HEK293 (cell line): ENCODE data around the gene PKMYT1.

Experiments used
- CTCF ChIA-PET: fragments of 350-600 bp; formaldehyde crosslinking; extraction: SDS; loops from one replicate; lab custom pipeline; 2021; ENCODE audit warnings: antibody characterized with exemption; lab: Yijun Ruan, JAX
- POLR2A ChIA-PET: fragments of 300-600 bp; formaldehyde crosslinking; extraction: SDS; loops from one replicate; lab custom pipeline; 2020; ENCODE audit warnings: antibody characterized with exemption, inconsistent platforms; lab: Yijun Ruan, JAX
- H3K27ac ChIP-seq: fragments of 200-500 bp; sonication (Bioruptor generic); 2 replicates; pipeline ENCODE4 v1.5.1; 2014; ENCODE audit warnings: low read depth, low read length, control low read depth, inconsistent platforms; ENCODE audit errors: extremely low read depth
- H3K36me3 ChIP-seq, 2 experiments: fragments of 200-500 bp in 1 of 2; sonication (Bioruptor generic) in 1 of 2; 1 replicate in 1 of 2; 2 replicates in 1 of 2; pipeline ENCODE4 v1.5.1; 2014 to 2017; ENCODE audit warnings: inconsistent platforms in 2 of 2, low read length in 2 of 2; ENCODE audit not compliant: control insufficient read depth in 2 of 2, insufficient read depth in 1 of 2
- H3K4me1 ChIP-seq: fragments of 200-500 bp; sonication (Bioruptor generic); 2 replicates; pipeline ENCODE4 v1.5.1; 2014; ENCODE audit warnings: mild to moderate bottlenecking, low read length, inconsistent platforms; ENCODE audit not compliant: control insufficient read depth, insufficient read depth
- H3K4me3 ChIP-seq: 2 replicates; pipeline ENCODE4 v1.5.1; 2011; ENCODE audit warnings: low read depth, mild to moderate bottlenecking, control low read depth, low read length, moderate library complexity
- H3K9me3 ChIP-seq: fragments of 200-500 bp; sonication (Bioruptor generic); 2 replicates; pipeline ENCODE4 v1.5.1; 2014; ENCODE audit warnings: low read depth, low read length, inconsistent platforms; ENCODE audit not compliant: control insufficient read depth, insufficient read depth
- GLIS1 ChIP-seq: fragments of 450-650 bp; formaldehyde crosslinking; IDR thresholded peaks from 2 replicates; pipeline ENCODE4 v1.5.1; 2016; ENCODE audit warnings: missing biosample characterization, missing genetic modification characterization
- GLIS2 ChIP-seq: fragments of 450-650 bp; formaldehyde crosslinking; IDR thresholded peaks from 2 replicates; pipeline ENCODE4 v1.5.1; 2016; ENCODE audit warnings: missing biosample characterization, missing genetic modification characterization
- HIC1 ChIP-seq: fragments of 450-650 bp; formaldehyde crosslinking; IDR thresholded peaks from 2 replicates; pipeline ENCODE4 v1.5.1; 2016; ENCODE audit warnings: missing biosample characterization, missing genetic modification characterization
- IKZF3 ChIP-seq: fragments of 450-650 bp; IDR thresholded peaks from 2 replicates; pipeline ENCODE4 v1.5.0; 2018; ENCODE audit warnings: missing biosample characterization, mild to moderate bottlenecking, missing genetic modification characterization, moderate library complexity
- KLF10 ChIP-seq: fragments of 450-650 bp; IDR thresholded peaks from 2 replicates; pipeline ENCODE4 v1.5.1; 2018; ENCODE audit warnings: missing biosample characterization, mild to moderate bottlenecking, missing genetic modification characterization
- KLF16 ChIP-seq: fragments of 450-650 bp; formaldehyde crosslinking; IDR thresholded peaks from 2 replicates; pipeline ENCODE4 v1.5.1; 2017; ENCODE audit warnings: missing biosample characterization, missing genetic modification characterization
- KLF9 ChIP-seq: fragments of 450-650 bp; formaldehyde crosslinking; IDR thresholded peaks from 2 replicates; pipeline ENCODE4 v1.5.1; 2016; ENCODE audit warnings: missing biosample characterization, missing genetic modification characterization, low read depth
- SALL2 ChIP-seq: fragments of 450-650 bp; formaldehyde crosslinking; IDR thresholded peaks from 2 replicates; pipeline ENCODE4 v1.5.0; 2017; ENCODE audit warnings: missing biosample characterization, mild to moderate bottlenecking, missing genetic modification characterization, borderline replicate concordance
- SP2 ChIP-seq: fragments of 450-650 bp; formaldehyde crosslinking; IDR thresholded peaks from 2 replicates; pipeline ENCODE4 v1.5.1; 2016; ENCODE audit warnings: missing biosample characterization, missing genetic modification characterization
- SP7 ChIP-seq: fragments of 450-650 bp; formaldehyde crosslinking; IDR thresholded peaks from 2 replicates; pipeline ENCODE4 v1.5.1; 2016; ENCODE audit warnings: missing biosample characterization, missing genetic modification characterization
- WT1 ChIP-seq: fragments of 450-650 bp; formaldehyde crosslinking; IDR thresholded peaks from 2 replicates; pipeline ENCODE4 v1.5.1; 2016; ENCODE audit warnings: missing biosample characterization, missing genetic modification characterization
- ZBTB10 ChIP-seq: fragments of 450-650 bp; formaldehyde crosslinking; IDR thresholded peaks from 2 replicates; pipeline ENCODE4 v1.5.1; 2016; ENCODE audit warnings: missing biosample characterization, missing genetic modification characterization
- ZBTB17 ChIP-seq: fragments of 450-650 bp; formaldehyde crosslinking; IDR thresholded peaks from 2 replicates; pipeline ENCODE4 v1.5.1; 2016; ENCODE audit warnings: missing biosample characterization, missing genetic modification characterization
- ZBTB20 ChIP-seq: fragments of 450-650 bp; formaldehyde crosslinking; IDR thresholded peaks from 2 replicates; pipeline ENCODE4 v1.5.1; 2016; ENCODE audit warnings: missing biosample characterization, missing genetic modification characterization
- ZBTB21 ChIP-seq: fragments of 450-650 bp; formaldehyde crosslinking; IDR thresholded peaks from 2 replicates; pipeline ENCODE4 v1.5.1; 2017; ENCODE audit warnings: missing biosample characterization, missing genetic modification characterization
- ZBTB48 ChIP-seq: fragments of 450-650 bp; formaldehyde crosslinking; IDR thresholded peaks from 2 replicates; pipeline ENCODE4 v1.5.1; 2016; ENCODE audit warnings: missing biosample characterization, missing genetic modification characterization
- ZEB2 ChIP-seq: fragments of 450-650 bp; formaldehyde crosslinking; IDR thresholded peaks from 2 replicates; pipeline ENCODE4 v1.5.1; 2016; ENCODE audit warnings: missing biosample characterization, missing genetic modification characterization
- ZFHX2 ChIP-seq: fragments of 450-650 bp; formaldehyde crosslinking; conservative IDR thresholded peaks from 2 replicates; pipeline ENCODE4 v1.5.1; 2016; ENCODE audit warnings: missing biosample characterization, missing genetic modification characterization
- ZFP69B ChIP-seq: fragments of 450-650 bp; formaldehyde crosslinking; IDR thresholded peaks from 2 replicates; pipeline ENCODE4 v1.5.1; 2016; ENCODE audit warnings: missing biosample characterization, missing genetic modification characterization
- ZIC2 ChIP-seq: fragments of 450-650 bp; formaldehyde crosslinking; IDR thresholded peaks from 2 replicates; pipeline ENCODE4 v1.5.1; 2016; ENCODE audit warnings: missing biosample characterization, missing genetic modification characterization
- ZNF10 ChIP-seq: fragments of 450-650 bp; formaldehyde crosslinking; IDR thresholded peaks from 2 replicates; pipeline ENCODE4 v1.5.1; 2017; ENCODE audit warnings: missing biosample characterization, missing genetic modification characterization
- ZNF169 ChIP-seq: fragments of 450-650 bp; formaldehyde crosslinking; IDR thresholded peaks from 2 replicates; pipeline ENCODE4 v1.5.1; 2016; ENCODE audit warnings: missing biosample characterization, missing genetic modification characterization
- ZNF2 ChIP-seq: fragments of 450-650 bp; formaldehyde crosslinking; IDR thresholded peaks from 2 replicates; pipeline ENCODE4 v1.5.1; 2016; ENCODE audit warnings: missing biosample characterization, missing genetic modification characterization
- ZNF23 ChIP-seq: fragments of 450-650 bp; formaldehyde crosslinking; IDR thresholded peaks from 2 replicates; pipeline ENCODE4 v1.5.1; 2016; ENCODE audit warnings: missing biosample characterization, missing genetic modification characterization, borderline replicate concordance
- ZNF24 ChIP-seq: fragments of 450-650 bp; formaldehyde crosslinking; IDR thresholded peaks from 2 replicates; pipeline ENCODE4 v1.5.1; 2016; ENCODE audit warnings: missing biosample characterization, missing genetic modification characterization
- ZNF266 ChIP-seq: fragments of 450-650 bp; formaldehyde crosslinking; IDR thresholded peaks from 2 replicates; pipeline ENCODE4 v1.5.1; 2016; ENCODE audit warnings: missing biosample characterization, missing genetic modification characterization, low read depth
- ZNF335 ChIP-seq: fragments of 450-650 bp; formaldehyde crosslinking; conservative IDR thresholded peaks from 2 replicates; pipeline ENCODE4 v1.5.1; 2016; ENCODE audit warnings: missing biosample characterization, missing genetic modification characterization
- ZNF394 ChIP-seq: fragments of 450-650 bp; formaldehyde crosslinking; IDR thresholded peaks from 2 replicates; pipeline ENCODE4 v1.5.1; 2016; ENCODE audit warnings: missing biosample characterization, missing genetic modification characterization, mild to moderate bottlenecking, moderate library complexity, borderline replicate concordance
- ZNF404 ChIP-seq: fragments of 450-650 bp; formaldehyde crosslinking; IDR thresholded peaks from 2 replicates; pipeline ENCODE4 v1.5.1; 2017; ENCODE audit warnings: missing biosample characterization, missing genetic modification characterization
- ZNF549 ChIP-seq: fragments of 450-650 bp; IDR thresholded peaks from 2 replicates; pipeline ENCODE4 v1.5.1; 2018; ENCODE audit warnings: missing biosample characterization, missing genetic modification characterization, mild to moderate bottlenecking, inconsistent platforms, moderate library complexity
- ZNF621 ChIP-seq: fragments of 450-650 bp; formaldehyde crosslinking; IDR thresholded peaks from 2 replicates; pipeline ENCODE4 v1.5.1; 2017; ENCODE audit warnings: missing biosample characterization, missing genetic modification characterization
- ZNF629 ChIP-seq: fragments of 450-650 bp; formaldehyde crosslinking; IDR thresholded peaks from 2 replicates; pipeline ENCODE4 v1.5.1; 2017; ENCODE audit warnings: missing biosample characterization, missing genetic modification characterization
- ZNF792 ChIP-seq: fragments of 450-650 bp; formaldehyde crosslinking; IDR thresholded peaks from 2 replicates; pipeline ENCODE4 v1.5.1; 2016; ENCODE audit warnings: missing biosample characterization, missing genetic modification characterization

PKMYT1 gene

GRCh38 chr16:3022208-3022683 lies 42.0 kb upstream of the PKMYT1 start (continued):
- TF ChIP-seq HIC1 = peak; percentile 88
- 0 out of 2 replicates have a peak, but pooled peaks have one; percentile 22 for TF ChIP-seq ZBTB21 (tag by site-specific recombination)
- 0 out of 2 replicates have a peak, but pooled peaks have one; percentile 25 for TF ChIP-seq ZNF335 (tag by site-specific recombination)

GRCh38 chr16:3021449-3022207 lies 41.4 kb upstream of the PKMYT1 start:
- Histone ChIP-seq H3K4me3 (peak overlapping the region; percentile 75), H3K36me3 (peaks cover 0 to 14% of the 10 kb centered on the region in 2 experiments; a peak in 1 of 3 replicates), H3K4me1 (peaks cover 21% of the 10 kb centered on the region), H3K27ac (peak overlapping the region; percentile 54), H3K9me3 (no peaks in the 10 kb centered on the region)
- POLR2A ChIA-PET = interaction anchor here (0.6 to 11.9 kb wide), 17 partner anchors 9 to 321 kb away, joined by 3 to 247 read pairs (median 6); partner anchors contain the start of genes CLDN9, FLYWCH2, KREMEN2 and PAQR4
- CTCF ChIA-PET = interaction anchor here (0.6 to 4.1 kb wide), 9 partner anchors 10 to 69 kb away, joined by 3 to 41 read pairs (median 3); no protein-coding TSS in a partner anchor
- TF ChIP-seq ZFP69B (tag by site-specific recombination) = peak; percentile 69; the same call in 1 of the 2 replicates
- TF ChIP-seq KLF9 (tag by site-specific recombination) = peak; percentile 91
- peak; percentile 12; the same call in 1 of the 2 replicates for TF ChIP-seq ZBTB20 (tag by site-specific recombination)
- TF ChIP-seq ZNF24 (tag by site-specific recombination) = peak; percentile 96
- no peak for TF ChIP-seq SALL2 (tag by site-specific recombination)
- peak; percentile 85 for TF ChIP-seq ZFHX2
- peak; percentile 17 for TF ChIP-seq ZNF2
- peak; percentile 89 for TF ChIP-seq ZIC2 (tag by site-specific recombination)
- TF ChIP-seq ZBTB48 = peak; percentile 88
- TF ChIP-seq IKZF3 (tag by site-specific recombination) = peak; percentile 14; the same call in 1 of the 2 replicates
- no peak for TF ChIP-seq ZNF404 (tag by site-specific recombination)
- no peak for TF ChIP-seq WT1 (tag by site-specific recombination)
- TF ChIP-seq ZNF792 (tag by site-specific recombination) = no peak
- no peak for TF ChIP-seq ZNF549
- peak; percentile 48 for TF ChIP-seq ZBTB17 (tag by site-specific recombination)
- peak; percentile 40; the same call in 1 of the 2 replicates for TF ChIP-seq KLF16 (tag by site-specific recombination)
- 0 out of 2 replicates have a peak, but pooled peaks have one; percentile 8 for TF ChIP-seq ZNF335 (tag by site-specific recombination)
- peak; percentile 69; the same call in 1 of the 2 replicates for TF ChIP-seq ZBTB10 (tag by site-specific recombination)
- TF ChIP-seq GLIS2 = peak; percentile 77
- 0 out of 2 replicates have a peak, but pooled peaks have one; percentile 14 for TF ChIP-seq ZNF10 (tag by site-specific recombination)
- peak; percentile 84 for TF ChIP-seq SP2
- peak; percentile 35; the same call in 1 of the 2 replicates for TF ChIP-seq ZNF169 (tag by site-specific recombination)
- TF ChIP-seq ZEB2 = peak; percentile 45
- 0 out of 2 replicates have a peak, but pooled peaks have one; percentile 10 for TF ChIP-seq KLF10 (tag by site-specific recombination)
- TF ChIP-seq ZNF629 (tag by site-specific recombination) = no peak; the same call in none of the 2 replicates
- TF ChIP-seq ZNF266 = no peak
- TF ChIP-seq GLIS1 (tag by site-specific recombination) = peak; percentile 98
- no peak for TF ChIP-seq ZNF23 (tag by site-specific recombination)
- TF ChIP-seq ZNF621 = no peak
- TF ChIP-seq SP7 = peak; percentile 87
- TF ChIP-seq ZNF394 (tag by site-specific recombination) = peak; percentile 22; the same call in 1 of the 2 replicates
